GM18870 (cell line): ENCODE results near the gene SGO1.
A peak's percentile ranks its signal among the peaks of the same experiment; 100 is the strongest.
"Not testable (repeated sequence)": the region's sequence is repeated elsewhere in the genome, so short reads cannot be mapped to it uniquely, and the experiment has no call there.

Experiments
- ATAC-seq: cut with Tn5 transposase; IDR thresholded peaks from one replicate; pipeline ENCODE4 v1.9.1; 2021; ENCODE audit warnings: moderate library complexity; ENCODE audit not compliant: unreplicated experiment

SGO1 gene

DNA sequence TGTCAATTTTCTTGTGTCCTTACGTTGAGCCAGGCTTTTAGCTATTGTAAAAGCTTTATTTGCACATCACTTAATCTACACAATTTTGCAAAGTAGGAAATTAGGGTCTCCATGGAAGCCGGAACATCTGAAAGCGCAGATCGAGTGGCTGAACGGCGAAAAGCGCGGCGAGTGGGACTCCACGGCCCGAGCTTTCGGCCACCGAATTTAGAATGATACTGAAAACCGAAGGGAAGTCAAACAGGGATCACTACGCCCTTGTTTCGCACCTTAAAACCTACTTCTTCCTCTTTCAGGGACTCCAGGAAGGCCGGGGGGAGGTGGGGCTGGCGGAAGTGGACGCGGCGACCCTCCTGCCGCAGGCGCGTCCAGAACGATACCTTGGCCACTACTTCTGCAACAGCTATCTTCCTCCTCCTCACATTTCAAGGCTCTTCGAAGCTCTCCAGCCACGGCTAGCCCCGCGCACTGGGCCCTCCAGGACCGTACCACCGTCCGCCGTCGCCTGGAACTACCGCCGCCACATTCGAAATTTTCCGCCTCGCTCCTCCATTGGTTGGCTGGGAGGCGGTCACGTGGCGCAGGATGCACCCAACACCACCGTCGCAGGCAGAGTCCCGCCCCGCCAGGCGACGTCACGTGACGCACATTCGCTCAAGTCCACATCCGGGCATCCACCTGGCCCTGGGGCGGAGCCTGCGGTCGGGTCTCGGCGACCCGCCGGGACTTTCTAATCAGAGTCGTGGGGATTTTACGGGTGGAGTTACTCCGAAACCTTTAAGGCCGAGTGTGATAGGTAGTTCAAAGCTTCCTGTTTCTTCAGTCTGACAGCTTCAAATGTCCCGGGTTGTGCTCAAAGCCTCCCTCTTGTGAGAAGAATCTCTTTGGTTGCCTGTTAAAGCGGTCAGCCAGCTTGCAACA lies at the start of gene SGO1:
Gene SGO1 (minus strand): TSS at position 528 of the 921 bp plus-strand sequence. CDS start 2,179 bp downstream, outside the sequence.
- ATAC-seq: peak; percentile 90

- ATAC-seq: no peak
Measured at GRCh38 chr3:20235796-20236195, 49.8 kb upstream of the SGO1 start.

- no peak for ATAC-seq
Measured at GRCh38 chr3:20232906-20233780, 47.1 kb upstream of the SGO1 start.

GRCh38 chr3:20230954-20231353 lies 44.9 kb upstream of the SGO1 start:
- no peak for ATAC-seq

DNA sequence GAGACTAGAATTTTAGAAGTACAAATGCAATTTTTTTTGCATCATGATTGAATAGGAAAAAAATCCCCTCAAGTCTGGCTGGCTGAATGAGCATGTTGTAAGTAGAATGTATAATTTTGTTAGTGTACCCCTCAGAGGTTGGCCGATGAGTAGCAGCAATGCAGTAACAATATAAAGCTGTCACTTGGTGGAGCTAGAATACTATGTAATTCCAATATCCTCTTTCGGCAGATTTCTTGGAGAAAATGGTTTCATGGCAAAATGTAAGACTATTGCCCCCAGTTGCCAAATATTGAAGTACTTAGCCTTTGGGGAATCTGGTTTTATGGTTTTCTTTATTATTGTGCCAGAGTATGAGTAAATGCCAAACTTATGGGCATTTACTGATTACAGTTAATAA lies 39.8 kb upstream of the SGO1 start:
- peak; percentile 67 for ATAC-seq

GRCh38 chr3:20222274-20222673 lies 36.3 kb upstream of the SGO1 start:
- ATAC-seq: no peak

DNA sequence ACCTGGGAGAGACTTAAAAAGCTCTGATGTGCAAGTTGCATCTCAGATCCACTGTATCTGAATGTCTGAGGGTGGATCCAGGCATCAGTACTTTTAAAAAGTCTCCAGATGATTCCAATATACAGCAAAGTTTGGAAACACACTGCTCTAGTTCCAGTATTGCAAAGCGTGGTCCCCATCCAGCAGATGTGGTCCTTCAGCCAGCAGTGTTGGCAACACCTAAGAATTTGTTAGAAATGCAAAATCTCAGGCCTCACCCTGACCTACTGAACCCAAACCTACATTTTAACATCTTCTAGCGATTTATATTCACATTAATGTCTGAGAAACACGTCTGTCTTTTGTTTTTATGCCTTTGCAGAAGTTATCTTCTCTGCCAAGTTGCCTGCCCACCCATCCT lies 32.2 kb upstream of the SGO1 start:
- ATAC-seq: no peak

DNA sequence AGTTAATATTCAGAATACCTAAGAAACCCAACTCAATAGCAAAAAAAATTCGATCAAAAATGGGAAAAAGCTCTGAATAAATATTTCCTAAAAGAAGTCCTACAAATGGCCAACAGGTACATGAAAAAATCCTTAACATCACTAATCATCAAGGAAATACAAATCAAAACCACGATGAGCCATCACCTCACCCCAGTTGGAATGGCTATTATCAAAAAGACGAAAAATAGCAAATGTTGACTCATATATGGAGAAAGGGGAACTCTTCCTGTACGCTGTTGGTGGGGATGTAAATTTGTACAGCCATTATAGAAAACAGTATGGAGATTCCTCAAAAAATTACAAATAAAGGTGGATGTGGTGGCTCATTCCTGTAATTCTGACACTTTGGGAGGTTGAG lies 29.6 kb upstream of the SGO1 start:
- ATAC-seq: no peak

- not testable (repeated sequence) for ATAC-seq
Measured at GRCh38 chr3:20213491-20213890, 27.5 kb upstream of the SGO1 start.

DNA sequence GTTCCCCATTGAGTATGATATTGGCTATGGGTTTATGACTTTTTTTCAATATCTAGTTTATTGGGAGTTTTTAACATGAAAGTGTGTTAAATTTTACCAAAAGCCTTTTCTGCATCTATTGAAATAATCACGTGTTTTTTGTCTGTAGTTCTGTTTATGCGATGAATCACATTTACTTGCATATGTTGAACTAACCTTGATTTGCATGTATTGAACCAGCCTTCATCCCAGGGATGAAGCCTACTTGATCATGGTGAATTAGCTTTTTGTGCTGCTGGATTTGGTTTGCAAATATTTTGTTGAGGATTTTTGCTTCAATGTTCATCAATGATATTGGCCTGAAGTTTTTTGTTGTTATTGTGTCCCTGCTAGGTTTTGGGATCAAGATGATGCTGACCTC lies 21.9 kb upstream of the SGO1 start:
- not testable (repeated sequence) for ATAC-seq

DNA sequence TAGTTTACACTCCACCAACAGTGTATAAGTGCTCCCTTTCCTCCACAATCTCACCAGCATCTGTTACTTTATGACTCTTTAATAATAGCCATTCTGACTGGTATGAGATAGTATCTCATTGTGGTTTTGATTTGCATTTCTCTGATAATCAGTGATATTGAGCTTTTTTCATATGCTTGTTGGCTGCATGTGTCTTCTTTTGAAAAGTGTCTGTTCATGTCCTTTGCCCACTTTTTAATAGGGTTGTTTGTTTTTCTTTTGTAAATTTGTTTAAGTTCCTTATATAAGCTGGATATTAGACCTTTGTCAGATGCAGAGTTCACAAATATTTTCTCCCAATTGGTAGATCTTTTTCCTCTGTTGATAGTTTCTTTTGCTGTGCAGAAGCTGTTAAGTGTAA lies 19.9 kb upstream of the SGO1 start:
- ATAC-seq: not testable (repeated sequence)

DNA sequence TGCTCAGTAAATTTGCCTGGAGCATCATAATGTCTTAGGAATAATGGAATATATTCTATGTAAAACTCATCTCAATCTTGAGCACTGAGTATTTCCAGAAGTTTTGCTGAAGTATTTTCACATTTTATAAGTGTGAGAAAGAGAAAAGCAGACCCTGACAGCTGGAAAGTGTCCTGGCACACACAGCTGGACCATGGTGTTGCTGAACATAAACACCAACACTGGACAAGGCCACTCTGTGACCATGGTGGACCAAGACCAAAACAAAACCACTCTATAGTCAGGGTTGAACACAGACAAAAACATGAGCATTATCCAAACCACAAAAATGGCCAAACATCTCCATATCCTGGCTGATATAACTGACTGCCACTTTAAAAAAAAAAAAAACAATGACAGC lies 15.1 kb upstream of the SGO1 start:
- ATAC-seq: no peak

DNA sequence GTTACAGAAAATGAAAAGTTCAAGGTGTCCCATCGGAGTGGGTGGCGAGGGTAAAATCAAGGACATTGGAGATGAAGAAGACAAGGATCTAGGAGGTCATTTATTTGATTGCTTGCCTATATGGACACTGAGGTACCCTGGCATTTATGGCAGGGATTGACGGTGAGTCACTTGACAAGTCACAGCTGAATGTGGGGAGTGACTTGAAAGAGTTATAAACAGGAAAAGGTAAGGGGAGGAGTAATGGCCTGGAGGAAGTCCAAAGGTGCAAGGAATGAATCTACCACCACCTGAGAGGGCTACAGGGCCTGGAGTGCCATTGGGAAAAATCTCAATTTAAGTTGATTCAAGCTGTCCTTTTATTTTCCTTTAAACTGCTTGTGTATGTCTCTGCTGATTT lies 11.8 kb upstream of the SGO1 start:
- ATAC-seq: no peak

DNA sequence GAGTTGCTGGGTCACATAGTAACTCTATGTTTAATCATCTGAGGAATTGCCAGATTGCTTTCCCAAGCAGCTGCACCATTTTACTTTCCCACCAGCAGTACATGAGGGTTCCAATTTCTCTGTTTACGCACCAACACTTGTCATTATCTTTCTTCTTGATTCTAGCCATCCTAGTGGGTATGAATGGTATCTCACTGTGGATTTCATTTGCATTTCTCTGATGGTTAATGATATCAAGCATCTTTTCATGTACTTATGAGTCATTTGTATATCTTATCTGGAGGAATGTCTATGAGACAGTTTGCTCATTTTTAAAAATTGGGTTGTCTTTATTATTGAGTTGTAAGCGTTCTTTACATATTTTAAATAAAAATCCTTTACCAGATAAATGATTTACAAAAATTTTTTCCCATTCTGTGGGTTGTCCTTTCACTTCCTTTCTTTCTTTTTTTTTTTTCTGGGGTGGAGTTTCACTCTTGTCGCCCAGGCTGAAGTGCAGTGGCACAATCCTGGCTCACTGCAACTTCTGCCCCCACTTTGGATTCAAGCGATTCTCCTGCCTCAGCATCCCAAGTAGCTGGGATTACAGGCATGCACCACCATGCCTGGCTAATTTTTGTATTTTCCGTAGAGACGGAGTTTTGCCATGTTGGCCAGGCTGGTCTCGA lies 8.9 kb upstream of the SGO1 start:
- ATAC-seq: peak; percentile 60

GRCh38 chr3:20190991-20191390 lies 5.0 kb upstream of the SGO1 start:
- ATAC-seq: no peak

GRCh38 chr3:20186600-20187004 lies 596 bp upstream of the SGO1 start:
- ATAC-seq: peak; percentile 3

DNA sequence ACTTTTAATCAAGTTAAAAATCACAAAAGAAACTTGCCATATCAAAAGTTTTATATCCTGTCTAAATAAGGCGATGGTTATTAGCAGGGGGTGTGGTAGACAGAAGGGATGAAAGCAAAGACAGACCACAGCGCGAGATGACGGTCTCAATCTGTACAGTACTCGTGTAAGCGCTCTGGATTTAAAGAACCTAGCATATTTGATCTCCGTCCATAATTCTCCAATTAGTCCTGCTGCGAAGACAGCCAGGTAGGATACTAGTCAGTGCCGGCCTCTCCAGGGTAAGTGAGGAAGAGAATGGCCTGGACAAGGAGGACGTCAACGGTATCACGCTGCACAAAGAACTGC lies 701 bp downstream of the SGO1 start:
- ATAC-seq: peak; percentile 14

DNA sequence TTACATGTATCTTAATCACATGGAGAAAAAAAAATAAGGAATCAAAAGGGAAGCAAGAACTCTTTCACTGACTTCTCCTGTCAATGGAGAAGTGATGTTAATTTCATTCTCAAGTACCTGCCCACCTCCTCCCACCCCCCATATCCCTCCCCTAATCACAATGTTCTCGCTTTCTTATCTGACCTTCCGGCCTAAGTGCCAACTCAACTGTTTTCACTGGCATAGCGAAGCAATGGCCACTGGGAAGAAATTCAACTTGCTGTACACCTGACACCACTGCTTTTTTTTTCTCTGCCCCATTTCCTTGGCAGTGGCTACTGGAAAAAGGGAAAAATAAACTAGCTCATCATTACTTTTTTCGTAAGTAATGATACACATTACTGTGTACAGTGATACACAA lies 3.8 kb downstream of the SGO1 start:
- no peak for ATAC-seq

DNA sequence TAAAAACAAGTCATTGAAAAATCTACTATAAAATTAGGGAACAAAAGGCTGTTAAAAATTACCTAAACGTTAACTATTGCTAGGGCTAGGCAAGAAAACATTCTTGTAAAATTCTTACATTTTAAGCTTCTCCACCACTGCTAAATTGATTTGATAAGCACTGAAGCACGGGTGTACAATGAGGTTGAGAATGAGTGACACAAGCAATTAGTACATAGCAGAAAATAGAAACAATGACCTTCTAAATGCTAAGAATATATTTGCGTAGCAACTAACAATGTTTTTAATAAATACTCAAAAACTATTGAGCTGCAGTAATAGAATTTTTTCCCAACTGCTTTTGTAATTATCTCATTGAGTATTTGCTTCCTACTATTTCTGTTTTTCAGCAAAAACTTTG lies 4.7 kb downstream of the SGO1 start:
- ATAC-seq: no peak

DNA sequence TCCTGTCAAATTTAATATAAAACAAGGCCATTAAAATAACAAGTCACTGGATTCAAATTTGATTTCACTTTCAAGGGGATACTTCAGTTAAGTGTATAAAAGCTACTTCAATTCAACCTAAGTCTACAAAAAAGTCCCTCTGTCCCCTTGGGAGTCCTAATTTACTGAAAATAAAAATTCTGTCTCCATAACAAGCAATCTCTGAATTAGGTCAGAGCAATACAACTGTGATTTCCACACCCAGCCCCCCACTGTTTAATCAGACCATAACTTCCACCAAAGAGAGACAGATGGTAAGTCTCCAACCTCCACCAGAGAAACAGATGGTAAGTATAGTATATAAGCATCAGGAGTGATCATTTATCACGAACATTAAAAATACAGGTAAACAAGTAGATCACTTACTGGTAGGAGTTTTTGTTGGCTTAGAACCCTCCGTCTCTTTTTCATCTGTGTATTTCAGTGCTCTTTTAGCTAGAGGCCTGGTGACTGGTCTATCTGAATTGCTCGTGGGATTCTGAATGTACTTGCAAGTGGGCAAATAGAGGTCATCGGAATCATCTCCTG lies 12.1 kb downstream of the SGO1 start:
- no peak for ATAC-seq

DNA sequence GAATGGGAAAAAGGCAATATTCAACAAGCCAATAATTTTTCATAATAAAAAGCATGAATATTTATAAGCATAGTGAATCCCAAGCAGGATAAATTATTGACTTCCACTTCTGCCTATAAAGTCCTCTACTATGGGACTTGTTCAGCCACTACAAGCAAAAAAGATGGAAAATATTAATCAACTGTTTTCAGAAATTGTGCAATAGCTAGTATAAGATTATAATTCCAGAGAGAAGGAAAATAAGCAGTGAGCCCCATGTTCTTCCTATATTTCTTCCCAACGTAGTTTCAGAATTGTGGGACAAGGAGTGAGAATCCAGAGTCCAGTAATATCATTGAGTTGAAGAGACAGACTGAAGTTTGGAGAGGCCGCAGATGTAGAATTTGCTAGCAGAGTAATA lies 24.3 kb downstream of the SGO1 start:
- ATAC-seq: no peak
